ENCODE data around the gene ITPA. TPM values are rescaled to one million over a fixed set of nuclear protein-coding genes. Genes with fewer than 3 reads are reported as not detected.

The ITPA gene
- total and polyA plus RNA-seq, 2 experiments from 2014 or later, result 57.5 to 81.7 TPM

- H3K79me2 ChIP-seq (replicated peaks; ENCODE audit: insufficient read depth), result no peaks in the 10 kb centered on the region
- H4K20me1 ChIP-seq (replicated peaks; ENCODE audit: insufficient read depth), result peaks cover 2% of the 10 kb centered on the region; the same call in 1 of the 2 replicates
- no peak overlapping the region for H3K4me3 ChIP-seq
- H3K36me3 ChIP-seq (ENCODE audit: insufficient read depth), result peaks cover 11% of the 10 kb centered on the region; the same call in 1 of the 2 replicates
- no peaks in the 10 kb centered on the region for H3K27me3 ChIP-seq (ENCODE audit: insufficient read depth)
- H3K9me3 Mint-ChIP-seq, result no peaks in the 10 kb centered on the region
- peak; percentile 23 for DNase-seq (ENCODE audit: low spot score)
- TF ChIP-seq STAT1 (IDR thresholded peaks at IDR 0.05; ENCODE audit: unreplicated experiment), result no peak
- no peak for TF ChIP-seq NANOG (IDR thresholded peaks at IDR 0.05; ENCODE audit: borderline replicate concordance)
- H3K36me3 Mint-ChIP-seq (ENCODE audit: low read depth), result peaks cover 32% of the 10 kb centered on the region
- no peak overlapping the region for H3K27ac Mint-ChIP-seq
- peaks cover 5% of the 10 kb centered on the region; the same call in 1 of the 3 replicates for H3K4me1 Mint-ChIP-seq
- no peaks in the 10 kb centered on the region; the same call in 1 of the 2 replicates for H3K4me1 ChIP-seq (ENCODE audit: insufficient read depth)
- no peak overlapping the region for H2AFZ ChIP-seq
- no peak for ATAC-seq
- H3K4me3 Mint-ChIP-seq, result no peak overlapping the region
- peaks cover 5% of the 10 kb centered on the region; the same call in 1 of the 2 replicates for H3F3A ChIP-seq (replicated peaks; ENCODE audit: low read depth)
- H3K4me2 ChIP-seq, result no peak overlapping the region
- H3K9me2 ChIP-seq (ENCODE audit: insufficient read depth), result no peaks in the 10 kb centered on the region
- H3K27me3 Mint-ChIP-seq (ENCODE audit: insufficient read depth, low read depth, poor library complexity), result peaks cover 5% of the 10 kb centered on the region
- H3K27ac ChIP-seq (ENCODE audit: low read depth), result peak overlapping the region; percentile 63; the same call in 1 of the 2 replicates
Observed at GRCh38 chr20:3222635-3223600, 13.6 kb downstream of the ITPA start.

- H3K4me1 ChIP-seq (ENCODE audit: insufficient read depth), result no peaks in the 10 kb centered on the region; the same call in 1 of the 2 replicates
- no peak overlapping the region for H3K4me2 ChIP-seq
- no peak overlapping the region for H3K4me3 ChIP-seq
- H3K27ac Mint-ChIP-seq, result no peak overlapping the region
- H3K79me2 ChIP-seq (replicated peaks; ENCODE audit: insufficient read depth), result no peaks in the 10 kb centered on the region
- peaks cover 5% of the 10 kb centered on the region for H3K27me3 Mint-ChIP-seq (ENCODE audit: insufficient read depth, low read depth, poor library complexity)
- no peak overlapping the region for H2AFZ ChIP-seq
- TF ChIP-seq STAT1 (IDR thresholded peaks at IDR 0.05; ENCODE audit: unreplicated experiment), result no peak
- no peaks in the 10 kb centered on the region for H3K9me2 ChIP-seq (ENCODE audit: insufficient read depth)
- H3K4me3 Mint-ChIP-seq, result no peak overlapping the region
- H3F3A ChIP-seq (replicated peaks; ENCODE audit: low read depth), result no peaks in the 10 kb centered on the region
- H4K20me1 ChIP-seq (replicated peaks; ENCODE audit: insufficient read depth), result no peaks in the 10 kb centered on the region; the same call in 1 of the 2 replicates
- no peaks in the 10 kb centered on the region for H3K9me3 Mint-ChIP-seq
- no peaks in the 10 kb centered on the region for H3K27me3 ChIP-seq (ENCODE audit: insufficient read depth)
- ATAC-seq (no peak), DNase-seq (ENCODE audit: low spot score) (no peak)
- 0 out of 2 replicates have a peak overlapping the region, but pooled peaks have one; percentile 63 for H3K27ac ChIP-seq (ENCODE audit: low read depth)
- peaks cover 33% of the 10 kb centered on the region for H3K36me3 Mint-ChIP-seq (ENCODE audit: low read depth)
- peaks cover 5% of the 10 kb centered on the region; the same call in 1 of the 3 replicates for H3K4me1 Mint-ChIP-seq
- peaks cover 11% of the 10 kb centered on the region; the same call in 1 of the 2 replicates for H3K36me3 ChIP-seq (ENCODE audit: insufficient read depth)
Observed at GRCh38 chr20:3223651-3223993, 14.3 kb downstream of the ITPA start.

- no peaks in the 10 kb centered on the region for H3K9me2 ChIP-seq (ENCODE audit: insufficient read depth)
- peaks cover 5% of the 10 kb centered on the region; the same call in 1 of the 3 replicates for H3K4me1 Mint-ChIP-seq
- H3K9me3 Mint-ChIP-seq, result no peaks in the 10 kb centered on the region
- peaks cover 5% of the 10 kb centered on the region for H3K27me3 Mint-ChIP-seq (ENCODE audit: insufficient read depth, low read depth, poor library complexity)
- no peak overlapping the region for H3K4me3 Mint-ChIP-seq
- DNase-seq (ENCODE audit: low spot score) (no peak), ATAC-seq (peak; percentile 20)
- H3K4me1 ChIP-seq (ENCODE audit: insufficient read depth), result no peaks in the 10 kb centered on the region; the same call in 1 of the 2 replicates
- no peak overlapping the region for H3K4me3 ChIP-seq
- H3K27ac ChIP-seq (ENCODE audit: low read depth), result no peak overlapping the region
- H3F3A ChIP-seq (replicated peaks; ENCODE audit: low read depth), result no peaks in the 10 kb centered on the region
- no peaks in the 10 kb centered on the region for H3K27me3 ChIP-seq (ENCODE audit: insufficient read depth)
- no peak overlapping the region for H2AFZ ChIP-seq
- no peak overlapping the region for H3K4me2 ChIP-seq
- no peak overlapping the region for H3K27ac Mint-ChIP-seq
- H3K36me3 ChIP-seq (ENCODE audit: insufficient read depth), result peaks cover 11% of the 10 kb centered on the region; the same call in 1 of the 2 replicates
- H3K36me3 Mint-ChIP-seq (ENCODE audit: low read depth), result peaks cover 34% of the 10 kb centered on the region
- H3K79me2 ChIP-seq (replicated peaks; ENCODE audit: insufficient read depth), result no peaks in the 10 kb centered on the region
- H4K20me1 ChIP-seq (replicated peaks; ENCODE audit: insufficient read depth), result no peaks in the 10 kb centered on the region; the same call in 1 of the 2 replicates
- TF ChIP-seq REST (IDR thresholded peaks at IDR 0.05; ENCODE audit: unreplicated experiment) (no peak), ZNF114 (CRISPR knock-in tag; IDR thresholded peaks at IDR 0.05) (no peak), JUNB (IDR thresholded peaks at IDR 0.05; ENCODE audit: unreplicated experiment) (no peak), POLR2AphosphoS5 (IDR thresholded peaks at IDR 0.05; ENCODE audit: low read depth) (no peak), NANOG (IDR thresholded peaks at IDR 0.05; ENCODE audit: borderline replicate concordance) (no peak), STAT1 (IDR thresholded peaks at IDR 0.05; ENCODE audit: unreplicated experiment) (no peak), ZNF331 (CRISPR knock-in tag; IDR thresholded peaks at IDR 0.05; ENCODE audit: low read depth) (no peak), CREB1 (CRISPR knock-in tag; IDR thresholded peaks at IDR 0.05; ENCODE audit: low read depth) (no peak), CTCF (conservative IDR thresholded peaks at IDR 0.05; ENCODE audit: low read depth in 2 of 2) (no peak)
Observed at GRCh38 chr20:3223994-3224680, 14.8 kb downstream of the ITPA start.

All from GM23338 (cell line).